OCI-LY7 (cell line): ENCODE results near the gene POC1A. TPM values are rescaled to one million over a fixed set of nuclear protein-coding genes. Genes with fewer than 3 reads are reported as not detected.

Experiments
- BruUV-seq: library from RNA; stranded (reverse); fragments of 400-500 nt; replicated peaks from 2 replicates; lab custom pipeline; 2021; lab: Mats Ljungman, UMichigan
- CTCF ChIA-PET: fragments of 300-600 bp; sonication (Branson Sonifier 250); formaldehyde crosslinking; loops from one replicate; lab custom pipeline; 2022; ENCODE audit warnings: antibody characterized with exemption; ENCODE audit not compliant: unreplicated experiment; lab: Charles Lee
- POLR2A ChIA-PET: fragments of 300-600 bp; sonication (Branson Sonifier 250); formaldehyde crosslinking; loops from one replicate; lab custom pipeline; 2022; ENCODE audit warnings: antibody characterized with exemption; lab: Charles Lee
- DNase-seq: peaks from one replicate; pipeline ENCODE4 v3.0.0-alpha.2; 2015; ENCODE audit warnings: low spot score
- H2AFZ ChIP-seq: fragments of 200-600 bp; sonication (generic), shearing (Covaris generic); 2 replicates; pipeline ENCODE4 v1.6.1; 2014; ENCODE audit warnings: mild to moderate bottlenecking, antibody characterized with exemption, low read length, moderate library complexity
- H3K27ac ChIP-seq: fragments of 200-600 bp; sonication (generic); 2 replicates; pipeline ENCODE4 v1.5.1; 2014; ENCODE audit warnings: mixed run types, low read depth, mild to moderate bottlenecking, moderate library complexity, low read length, inconsistent platforms; ENCODE audit not compliant: poor library complexity, severe bottlenecking
- H3K36me3 ChIP-seq: fragments of 200-600 bp; sonication (generic); 2 replicates; pipeline ENCODE4 v1.6.1; 2014; ENCODE audit warnings: mild to moderate bottlenecking, antibody characterized with exemption, low read length, moderate library complexity, mixed read lengths; ENCODE audit not compliant: insufficient read depth
- H3K4me1 ChIP-seq: fragments of 200-600 bp; sonication (generic); 2 replicates; pipeline ENCODE4 v1.5.1; 2014; ENCODE audit warnings: mild to moderate bottlenecking, low read length; ENCODE audit not compliant: insufficient read depth, poor library complexity, severe bottlenecking
- H3K4me2 ChIP-seq: fragments of 200-600 bp; sonication (generic); 2 replicates; pipeline ENCODE4 v1.6.1; 2014; ENCODE audit warnings: mild to moderate bottlenecking, low read length
- H3K4me3 ChIP-seq: fragments of 200-600 bp; sonication (generic); 2 replicates; pipeline ENCODE4 v1.5.1; 2014; ENCODE audit warnings: mild to moderate bottlenecking, low read depth, low read length; ENCODE audit not compliant: poor library complexity, severe bottlenecking
- H3K79me2 ChIP-seq: fragments of 200-600 bp; sonication (generic); 2 replicates; pipeline ENCODE4 v1.6.1; 2016; ENCODE audit warnings: low read depth, mild to moderate bottlenecking, low read length, moderate library complexity, mixed read lengths; ENCODE audit not compliant: insufficient read depth
- H3K9me2 ChIP-seq: fragments of 200-600 bp; sonication (generic); 2 replicates; pipeline ENCODE4 v1.6.1; 2016; ENCODE audit warnings: mild to moderate bottlenecking, low read length, mixed read lengths; ENCODE audit not compliant: insufficient read depth
- H3K9me3 ChIP-seq: fragments of 200-600 bp; sonication (generic); 2 replicates; pipeline ENCODE4 v1.6.1; 2014; ENCODE audit warnings: mild to moderate bottlenecking, mixed run types, low read length, mixed read lengths
- H4K20me1 ChIP-seq: fragments of 200-600 bp; sonication (generic); 2 replicates; pipeline ENCODE4 v1.6.1; 2014; ENCODE audit warnings: mild to moderate bottlenecking, antibody characterized with exemption, low read length, moderate library complexity, mixed read lengths; ENCODE audit not compliant: insufficient read depth
- EZH2phosphoT487 ChIP-seq: fragments of 200-600 bp; sonication (generic); IDR thresholded peaks from 2 replicates; pipeline ENCODE4 v1.6.1; 2018; ENCODE audit warnings: low read depth, borderline replicate concordance, mild to moderate bottlenecking, mixed run types, antibody characterized with exemption, low read length, moderate library complexity, mixed read lengths
- intact Hi-C: fragments of 100-400 bp; cut with micrococcal nuclease; formaldehyde crosslinking; loops from one replicate; pipeline ENCODE4 v1.10.0; 2022; ENCODE audit not compliant: unreplicated experiment
- total RNA-seq, 2 experiments: library from RNA; depleted of rRNA in 1 of 2; stranded (reverse); fragments of >200 nt in 1 of 2; shearing (Covaris generic) in 1 of 2; gene quantifications; 2 replicates each; pipeline ENCODE4 v1.2.3, GENCODE V29; 2014 to 2022
- TF ChIP-seq, protein P1 (sequence below): fragments of 200-600 bp; sonication (generic); conservative IDR thresholded peaks from 2 replicates; pipeline ENCODE4 v1.5.1; 2014; ENCODE audit warnings: mild to moderate bottlenecking, antibody characterized with exemption, low read length, moderate library complexity, mixed read lengths

The POC1A gene
- total RNA-seq, 2 experiments from 2014 or later = 40.0 to 41.0 TPM

DNA sequence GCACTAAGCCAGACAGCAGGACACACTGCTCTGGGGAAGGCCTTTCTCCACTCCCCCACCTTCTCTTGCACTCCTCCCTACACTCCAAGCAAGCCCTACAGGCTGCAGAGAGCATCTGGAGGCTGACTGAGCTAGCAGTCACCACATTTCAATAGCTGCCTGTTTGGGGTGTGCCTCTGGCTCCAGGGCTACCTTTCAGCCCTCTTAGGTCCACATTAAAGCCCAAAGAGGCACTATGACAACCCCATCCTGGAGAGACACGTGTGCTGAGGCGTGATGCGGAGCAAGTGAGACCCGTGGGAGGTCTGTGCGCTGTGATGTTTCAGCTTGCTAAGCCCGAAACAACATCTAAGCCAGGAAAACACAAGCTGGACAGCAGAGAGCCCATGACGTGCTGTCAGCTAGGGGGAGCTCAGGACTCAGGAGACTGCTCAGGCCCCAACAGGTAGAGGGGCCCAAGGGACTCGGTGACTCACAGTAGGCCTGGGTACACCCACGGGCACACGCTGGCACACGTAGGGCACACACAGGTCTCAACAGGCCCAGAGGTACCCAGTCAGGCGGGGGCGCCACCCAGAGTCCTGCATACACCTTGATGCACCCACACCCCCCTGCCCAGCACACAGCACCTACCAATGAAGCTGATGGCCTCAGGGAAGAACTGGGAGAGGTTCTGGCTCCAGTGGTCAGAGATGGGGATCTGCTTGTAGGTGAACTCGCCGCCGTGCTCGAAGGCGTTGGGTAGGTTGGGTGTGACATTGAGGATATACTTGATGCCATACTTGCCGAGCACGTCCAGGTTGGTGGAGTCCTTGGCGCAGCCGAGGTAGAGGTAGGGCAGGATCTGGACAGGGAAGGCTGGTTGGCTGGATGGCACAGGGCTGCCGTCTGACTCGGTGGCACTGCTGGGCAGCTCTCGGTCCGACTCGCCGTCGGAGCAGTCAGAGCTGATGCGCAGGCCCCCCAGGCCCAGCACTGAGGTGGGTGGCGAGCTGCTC, 100.6 kb downstream of the POC1A start:
- H3K4me3 ChIP-seq = no peak overlapping the region
- no peak overlapping the region for H2AFZ ChIP-seq
- peak overlapping the region; percentile 40 for H3K4me2 ChIP-seq
- H3K36me3 ChIP-seq = peaks cover 44% of the 10 kb centered on the region; the same call in 1 of the 2 replicates
- BruUV-seq = no TSS peak
- H3K9me2 ChIP-seq = no peaks in the 10 kb centered on the region
- intact Hi-C loops = loop anchor here (1.0 kb wide), 3 partner anchors 52 to 91 kb away; no protein-coding TSS in a partner anchor
- peak; percentile 44 for DNase-seq
- H4K20me1 ChIP-seq = no peaks in the 10 kb centered on the region
- no peaks in the 10 kb centered on the region for H3K9me3 ChIP-seq
- H3K27ac ChIP-seq = peak overlapping the region; percentile 38
- TF ChIP-seq, protein P1, sequence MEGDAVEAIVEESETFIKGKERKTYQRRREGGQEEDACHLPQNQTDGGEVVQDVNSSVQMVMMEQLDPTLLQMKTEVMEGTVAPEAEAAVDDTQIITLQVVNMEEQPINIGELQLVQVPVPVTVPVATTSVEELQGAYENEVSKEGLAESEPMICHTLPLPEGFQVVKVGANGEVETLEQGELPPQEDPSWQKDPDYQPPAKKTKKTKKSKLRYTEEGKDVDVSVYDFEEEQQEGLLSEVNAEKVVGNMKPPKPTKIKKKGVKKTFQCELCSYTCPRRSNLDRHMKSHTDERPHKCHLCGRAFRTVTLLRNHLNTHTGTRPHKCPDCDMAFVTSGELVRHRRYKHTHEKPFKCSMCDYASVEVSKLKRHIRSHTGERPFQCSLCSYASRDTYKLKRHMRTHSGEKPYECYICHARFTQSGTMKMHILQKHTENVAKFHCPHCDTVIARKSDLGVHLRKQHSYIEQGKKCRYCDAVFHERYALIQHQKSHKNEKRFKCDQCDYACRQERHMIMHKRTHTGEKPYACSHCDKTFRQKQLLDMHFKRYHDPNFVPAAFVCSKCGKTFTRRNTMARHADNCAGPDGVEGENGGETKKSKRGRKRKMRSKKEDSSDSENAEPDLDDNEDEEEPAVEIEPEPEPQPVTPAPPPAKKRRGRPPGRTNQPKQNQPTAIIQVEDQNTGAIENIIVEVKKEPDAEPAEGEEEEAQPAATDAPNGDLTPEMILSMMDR = peak; percentile 60
- TF ChIP-seq EZH2phosphoT487 = no peak
- peaks cover 41% of the 10 kb centered on the region for H3K4me1 ChIP-seq
- ChIA-PET POLR2A (interaction anchor here (0.7 to 1.2 kb wide), 2 partner anchors 22 to 49 kb away, joined by 3 read pairs; no protein-coding TSS in a partner anchor), CTCF (no interaction called here)
- no peaks in the 10 kb centered on the region for H3K79me2 ChIP-seq

- Histone ChIP-seq H2AFZ (no peak overlapping the region), H3K4me1 (peaks cover 36% of the 10 kb centered on the region), H3K9me3 (no peaks in the 10 kb centered on the region), H3K4me2 (peak overlapping the region; percentile 40), H3K79me2 (no peaks in the 10 kb centered on the region), H3K9me2 (no peaks in the 10 kb centered on the region), H3K27ac (peak overlapping the region; percentile 38), H3K4me3 (no peak overlapping the region), H4K20me1 (no peaks in the 10 kb centered on the region), H3K36me3 (peaks cover 44% of the 10 kb centered on the region; the same call in 1 of the 2 replicates)
- intact Hi-C loops = loop anchor here (1.0 kb wide), 3 partner anchors 52 to 91 kb away; no protein-coding TSS in a partner anchor
- DNase-seq = peak; percentile 16
- CTCF ChIA-PET = no interaction called here
- TF ChIP-seq, protein P1 = no peak
- no peak for TF ChIP-seq EZH2phosphoT487
- POLR2A ChIA-PET = interaction anchor here (0.7 to 1.2 kb wide), 2 partner anchors 21 to 49 kb away, joined by 3 read pairs; no protein-coding TSS in a partner anchor
- no TSS peak for BruUV-seq
Measured at GRCh38 chr3:52052831-52053306, 101.4 kb downstream of the POC1A start.
